Neural progenitor cell (in vitro differentiated cells): ENCODE results near the gene PLCG1. TPM values are rescaled to one million over a fixed set of nuclear protein-coding genes. Genes with fewer than 3 reads are reported as not detected.

Experiments
- DNase-seq: peaks from one replicate; pipeline ENCODE4 v3.0.0-alpha.2; 2016; ENCODE audit warnings: low spot score
- H2AFZ ChIP-seq: fragments of 200-600 bp; sonication (generic); replicated peaks from 2 replicates; pipeline ENCODE4 v1.6.1; 2016; ENCODE audit warnings: antibody characterized with exemption
- H3F3A ChIP-seq: fragments of 200-600 bp; sonication (generic); 2 replicates; pipeline ENCODE4 v1.6.1; 2016; ENCODE audit warnings: antibody characterized with exemption, low read depth
- H3K27ac ChIP-seq: fragments of 200-600 bp; sonication (generic); 2 replicates; pipeline ENCODE4 v1.5.1; 2016; ENCODE audit warnings: mild to moderate bottlenecking
- H3K27me3 ChIP-seq: fragments of 200-600 bp; sonication (generic); 2 replicates; pipeline ENCODE4 v1.6.1; 2016; ENCODE audit warnings: mild to moderate bottlenecking, moderate library complexity
- H3K36me3 ChIP-seq: fragments of 200-600 bp; sonication (generic); 2 replicates; pipeline ENCODE4 v1.5.1; 2016
- H3K4me1 ChIP-seq: fragments of 200-600 bp; sonication (generic); 2 replicates; pipeline ENCODE4 v1.6.1; 2016; ENCODE audit warnings: mixed run types
- H3K4me2 ChIP-seq: fragments of 200-600 bp; sonication (generic); 2 replicates; pipeline ENCODE4 v1.6.1; 2016
- H3K4me3 ChIP-seq: fragments of 200-600 bp; sonication (generic); 2 replicates; pipeline ENCODE4 v1.5.1; 2016
- H3K79me2 ChIP-seq: fragments of 200-600 bp; sonication (generic); 2 replicates; pipeline ENCODE4 v1.6.1; 2016; ENCODE audit warnings: low read depth
- H3K9ac ChIP-seq: fragments of 200-600 bp; sonication (generic); 2 replicates; pipeline ENCODE4 v1.6.1; 2016
- H3K9me3 ChIP-seq: fragments of 200-600 bp; sonication (generic); 2 replicates; pipeline ENCODE4 v1.5.1; 2016; ENCODE audit warnings: low read depth
- H4K20me1 ChIP-seq: fragments of 200-600 bp; sonication (generic); 2 replicates; pipeline ENCODE4 v1.6.1; 2016; ENCODE audit warnings: low read depth
- H3K27ac Mint-ChIP-seq: 3 replicates; pipeline ENCODE4 v1.8.0; 2021; ENCODE audit warnings: mixed read lengths
- H3K27me3 Mint-ChIP-seq: 2 replicates; pipeline ENCODE4 v1.8.0; 2022; ENCODE audit warnings: low read depth, mild to moderate bottlenecking, inconsistent platforms, moderate library complexity, mixed read lengths; ENCODE audit not compliant: insufficient read depth
- H3K36me3 Mint-ChIP-seq: 3 replicates; pipeline ENCODE4 v1.8.0; 2021; ENCODE audit warnings: mixed read lengths
- H3K4me1 Mint-ChIP-seq: 3 replicates; pipeline ENCODE4 v1.8.0; 2021; ENCODE audit warnings: mixed read lengths
- H3K4me3 Mint-ChIP-seq: 3 replicates; pipeline ENCODE4 v1.8.0; 2021; ENCODE audit warnings: mild to moderate bottlenecking, moderate library complexity, mixed read lengths
- H3K9me3 Mint-ChIP-seq: 3 replicates; pipeline ENCODE4 v1.8.0; 2020; ENCODE audit warnings: mixed read lengths
- EZH2 ChIP-seq: fragments of 200-600 bp; sonication (generic); IDR thresholded peaks from 2 replicates; pipeline ENCODE4 v1.6.1; 2017; ENCODE audit warnings: antibody characterized with exemption, mild to moderate bottlenecking, moderate library complexity
- EZH2phosphoT487 ChIP-seq: fragments of 200-600 bp; sonication (generic); IDR thresholded peaks from 2 replicates; pipeline ENCODE4 v1.6.1; 2017; ENCODE audit warnings: antibody characterized with exemption
- total RNA-seq: library from RNA; depleted of rRNA; stranded (reverse); fragments of >200 nt; gene quantifications from 2 replicates; pipeline ENCODE4 v1.2.3, GENCODE V29; 2015; ENCODE audit warnings: low replicate concordance
- TF ChIP-seq, protein P1 (sequence below): fragments of 200-600 bp; sonication (generic); IDR thresholded peaks from 2 replicates; pipeline ENCODE4 v1.5.1; 2017; ENCODE audit warnings: antibody characterized with exemption, mild to moderate bottlenecking

PLCG1 gene
- total RNA-seq, 1 donor from 2014 or later, result 146 TPM

GRCh38 chr20:41175201-41175651 lies 37.9 kb downstream of the PLCG1 start:
- H3K4me1 ChIP-seq, result peaks cover 40% of the 10 kb centered on the region
- TF ChIP-seq EZH2phosphoT487 (no peak), EZH2 (no peak)
- TF ChIP-seq, protein P1, sequence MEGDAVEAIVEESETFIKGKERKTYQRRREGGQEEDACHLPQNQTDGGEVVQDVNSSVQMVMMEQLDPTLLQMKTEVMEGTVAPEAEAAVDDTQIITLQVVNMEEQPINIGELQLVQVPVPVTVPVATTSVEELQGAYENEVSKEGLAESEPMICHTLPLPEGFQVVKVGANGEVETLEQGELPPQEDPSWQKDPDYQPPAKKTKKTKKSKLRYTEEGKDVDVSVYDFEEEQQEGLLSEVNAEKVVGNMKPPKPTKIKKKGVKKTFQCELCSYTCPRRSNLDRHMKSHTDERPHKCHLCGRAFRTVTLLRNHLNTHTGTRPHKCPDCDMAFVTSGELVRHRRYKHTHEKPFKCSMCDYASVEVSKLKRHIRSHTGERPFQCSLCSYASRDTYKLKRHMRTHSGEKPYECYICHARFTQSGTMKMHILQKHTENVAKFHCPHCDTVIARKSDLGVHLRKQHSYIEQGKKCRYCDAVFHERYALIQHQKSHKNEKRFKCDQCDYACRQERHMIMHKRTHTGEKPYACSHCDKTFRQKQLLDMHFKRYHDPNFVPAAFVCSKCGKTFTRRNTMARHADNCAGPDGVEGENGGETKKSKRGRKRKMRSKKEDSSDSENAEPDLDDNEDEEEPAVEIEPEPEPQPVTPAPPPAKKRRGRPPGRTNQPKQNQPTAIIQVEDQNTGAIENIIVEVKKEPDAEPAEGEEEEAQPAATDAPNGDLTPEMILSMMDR, result no peak
- Mint-ChIP-seq H3K27me3 (peaks cover 2% of the 10 kb centered on the region), H3K27ac (no peak overlapping the region), H3K9me3 (peaks cover 2% of the 10 kb centered on the region), H3K4me3 (no peak overlapping the region), H3K36me3 (peaks cover 56% of the 10 kb centered on the region), H3K4me1 (peaks cover 21% of the 10 kb centered on the region)
- no peaks in the 10 kb centered on the region for H3K27me3 ChIP-seq
- H2AFZ ChIP-seq, result no peak overlapping the region
- H3K79me2 ChIP-seq, result no peaks in the 10 kb centered on the region
- peaks cover 33% of the 10 kb centered on the region for H4K20me1 ChIP-seq
- peaks cover 66% of the 10 kb centered on the region for H3F3A ChIP-seq
- no peak overlapping the region for H3K4me3 ChIP-seq
- no peak overlapping the region for H3K9ac ChIP-seq
- DNase-seq, result no peak
- H3K27ac ChIP-seq, result peak overlapping the region; percentile 89
- H3K4me2 ChIP-seq, result peak overlapping the region; percentile 51
- H3K36me3 ChIP-seq, result no peaks in the 10 kb centered on the region
- H3K9me3 ChIP-seq, result no peaks in the 10 kb centered on the region

- Mint-ChIP-seq H3K27ac (no peak overlapping the region), H3K4me3 (no peak overlapping the region), H3K4me1 (peaks cover 21% of the 10 kb centered on the region), H3K27me3 (peaks cover 2% of the 10 kb centered on the region), H3K36me3 (peaks cover 50% of the 10 kb centered on the region), H3K9me3 (peaks cover 2% of the 10 kb centered on the region)
- no peaks in the 10 kb centered on the region for H3K27me3 ChIP-seq
- H3K9me3 ChIP-seq, result no peaks in the 10 kb centered on the region
- no peak overlapping the region for H2AFZ ChIP-seq
- DNase-seq, result no peak
- peaks cover 30% of the 10 kb centered on the region for H4K20me1 ChIP-seq
- TF ChIP-seq, protein P1, result no peak
- no peak for TF ChIP-seq EZH2phosphoT487
- TF ChIP-seq EZH2, result no peak
- H3K79me2 ChIP-seq, result no peaks in the 10 kb centered on the region
- H3K27ac ChIP-seq, result peak overlapping the region; percentile 89
- no peaks in the 10 kb centered on the region for H3K36me3 ChIP-seq
- H3K4me3 ChIP-seq, result no peak overlapping the region
- peaks cover 40% of the 10 kb centered on the region for H3K4me1 ChIP-seq
- peaks cover 64% of the 10 kb centered on the region for H3F3A ChIP-seq
- H3K4me2 ChIP-seq, result peak overlapping the region; percentile 51
- H3K9ac ChIP-seq, result no peak overlapping the region
Observed at GRCh38 chr20:41175727-41176330, 38.5 kb downstream of the PLCG1 start.

GRCh38 chr20:41176711-41177552 lies 39.6 kb downstream of the PLCG1 start:
- Histone ChIP-seq H3K9ac (no peak overlapping the region), H3K4me3 (no peak overlapping the region), H3K4me1 (peaks cover 40% of the 10 kb centered on the region), H3K9me3 (no peaks in the 10 kb centered on the region), H3K4me2 (no peak overlapping the region), H4K20me1 (peaks cover 27% of the 10 kb centered on the region), H2AFZ (no peak overlapping the region), H3K27ac (no peak overlapping the region), H3F3A (peaks cover 54% of the 10 kb centered on the region), H3K79me2 (no peaks in the 10 kb centered on the region), H3K36me3 (no peaks in the 10 kb centered on the region), H3K27me3 (no peaks in the 10 kb centered on the region)
- H3K4me1 Mint-ChIP-seq, result peaks cover 21% of the 10 kb centered on the region
- H3K36me3 Mint-ChIP-seq, result peaks cover 41% of the 10 kb centered on the region
- peaks cover 2% of the 10 kb centered on the region for H3K9me3 Mint-ChIP-seq
- no peak for DNase-seq
- H3K4me3 Mint-ChIP-seq, result no peak overlapping the region
- no peak overlapping the region for H3K27ac Mint-ChIP-seq
- peaks cover 2% of the 10 kb centered on the region for H3K27me3 Mint-ChIP-seq
- TF ChIP-seq, protein P1, result no peak
- TF ChIP-seq EZH2phosphoT487, result no peak
